ENCODE results near the gene NETO2. TPM values are rescaled to one million over a fixed set of nuclear protein-coding genes. Genes with fewer than 3 reads are reported as not detected.
"Not testable (repeated sequence)": the region's sequence is repeated elsewhere in the genome, so short reads cannot be mapped to it uniquely, and the experiment has no call there.

NETO2 gene
- total RNA-seq, 1 donor from 2014 or later = 6.8 TPM

- DNase-seq (ENCODE audit: low read depth) = no peak
These were observed 77.7 kb downstream of the NETO2 start for GRCh38 chr16:47065766-47066688.

GRCh38 chr16:47064775-47065174 lies 79.0 kb downstream of the NETO2 start:
- DNase-seq (ENCODE audit: low read depth) = no peak

- no peak for DNase-seq (ENCODE audit: low read depth)
These were observed 80.6 kb downstream of the NETO2 start for GRCh38 chr16:47063011-47063724.

- peak; percentile 38 for DNase-seq (ENCODE audit: low read depth)
These were observed 82.5 kb downstream of the NETO2 start for GRCh38 chr16:47061204-47061603.

- no peak for DNase-seq (ENCODE audit: low read depth)
These were observed 83.1 kb downstream of the NETO2 start for GRCh38 chr16:47060596-47060995.

- DNase-seq (ENCODE audit: low read depth) = no peak
These were observed 83.8 kb downstream of the NETO2 start for GRCh38 chr16:47059991-47060390.

- DNase-seq (ENCODE audit: low read depth) = not testable (repeated sequence)
These were observed 84.6 kb downstream of the NETO2 start for GRCh38 chr16:47059130-47059529.

- DNase-seq (ENCODE audit: low read depth) = no peak
These were observed 85.3 kb downstream of the NETO2 start for GRCh38 chr16:47058295-47059086.

GRCh38 chr16:47057630-47057993 lies 86.1 kb downstream of the NETO2 start:
- DNase-seq (ENCODE audit: low read depth) = no peak

- no peak for DNase-seq (ENCODE audit: low read depth)
These were observed 86.8 kb downstream of the NETO2 start for GRCh38 chr16:47056688-47057629.

- not testable (repeated sequence) for DNase-seq (ENCODE audit: low read depth)
These were observed 87.7 kb downstream of the NETO2 start for GRCh38 chr16:47056061-47056460.

GRCh38 chr16:47055136-47055885 lies 88.4 kb downstream of the NETO2 start:
- DNase-seq (ENCODE audit: low read depth) = no peak

- DNase-seq (ENCODE audit: low read depth) = no peak
These were observed 89.4 kb downstream of the NETO2 start for GRCh38 chr16:47054306-47054705.

GRCh38 chr16:47053895-47054294 lies 89.8 kb downstream of the NETO2 start:
- DNase-seq (ENCODE audit: low read depth) = no peak

GRCh38 chr16:47052666-47053640 lies 90.8 kb downstream of the NETO2 start:
- peak; percentile 12 for DNase-seq (ENCODE audit: low read depth)

GRCh38 chr16:47051031-47051430 lies 92.7 kb downstream of the NETO2 start:
- no peak for DNase-seq (ENCODE audit: low read depth)

- DNase-seq (ENCODE audit: low read depth) = no peak
These were observed 93.7 kb downstream of the NETO2 start for GRCh38 chr16:47049901-47050583.

Measured in myocyte (in vitro differentiated cells).